HUES48 (cell line): ENCODE results near the gene TEAD4.

Experiments
- H3K27ac ChIP-seq: one replicate; pipeline ENCODE4 v1.7.0; 2013; ENCODE audit warnings: low read depth, low read length, inconsistent platforms
- H3K27me3 ChIP-seq: 2 replicates; pipeline ENCODE4 v1.6.1; 2013; ENCODE audit warnings: mild to moderate bottlenecking, low read length; ENCODE audit not compliant: control insufficient read depth, insufficient read depth
- H3K36me3 ChIP-seq: 2 replicates; pipeline ENCODE4 v1.6.1; 2013; ENCODE audit warnings: low read length; ENCODE audit not compliant: control insufficient read depth, insufficient read depth
- H3K4me1 ChIP-seq: 2 replicates; pipeline ENCODE4 v1.6.1; 2013; ENCODE audit warnings: mild to moderate bottlenecking, low read length; ENCODE audit not compliant: control insufficient read depth, insufficient read depth
- H3K4me3 ChIP-seq: 2 replicates; pipeline ENCODE4 v1.5.1; 2013; ENCODE audit warnings: mild to moderate bottlenecking, low read depth, low read length
- H3K9ac ChIP-seq: 2 replicates; pipeline ENCODE4 v1.6.1; 2013; ENCODE audit warnings: mild to moderate bottlenecking, low read depth, low read length, moderate library complexity
- H3K9me3 ChIP-seq: 2 replicates; pipeline ENCODE4 v1.6.1; 2013; ENCODE audit warnings: low read length; ENCODE audit not compliant: control insufficient read depth, insufficient read depth

Gene TEAD4

GRCh38 chr12:3069714-3070113 is 110.5 kb downstream of the TEAD4 start:
- Histone ChIP-seq H3K27me3 (no peaks in the 10 kb centered on the region), H3K27ac (no peak overlapping the region), H3K9me3 (no peaks in the 10 kb centered on the region), H3K36me3 (no peaks in the 10 kb centered on the region), H3K4me1 (peaks cover 2% of the 10 kb centered on the region; the same call in 1 of the 2 replicates), H3K4me3 (no peak overlapping the region), H3K9ac (no peak overlapping the region)

- no peak overlapping the region for H3K4me3 ChIP-seq
- no peaks in the 10 kb centered on the region for H3K4me1 ChIP-seq
- peaks cover 6% of the 10 kb centered on the region for H3K27me3 ChIP-seq
- H3K27ac ChIP-seq = no peak overlapping the region
- no peaks in the 10 kb centered on the region for H3K36me3 ChIP-seq
- no peak overlapping the region for H3K9ac ChIP-seq
- no peaks in the 10 kb centered on the region for H3K9me3 ChIP-seq
Measured at GRCh38 chr12:3071107-3071506, 111.9 kb downstream of the TEAD4 start.

DNA sequence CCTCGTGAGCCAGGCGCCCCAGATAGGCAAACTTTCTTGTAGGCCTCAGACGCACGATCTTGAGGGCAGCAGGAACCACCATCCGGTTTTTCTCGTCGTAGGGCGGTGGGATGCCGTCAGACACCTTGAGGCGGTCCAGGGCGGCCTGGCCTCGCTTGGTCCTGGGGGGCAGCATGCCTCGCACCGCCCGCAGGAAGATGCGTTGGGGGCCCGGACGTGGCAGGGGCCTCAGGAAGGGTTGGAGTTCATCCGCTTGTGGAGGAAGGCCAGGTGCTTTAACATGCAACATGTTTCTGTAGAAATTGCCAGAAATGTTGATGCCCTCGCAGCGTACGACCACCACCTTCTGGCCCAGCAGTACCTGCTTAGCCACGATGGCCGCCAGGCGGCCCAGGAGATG is 112.5 kb downstream of the TEAD4 start:
- H3K9ac ChIP-seq = no peak overlapping the region
- H3K36me3 ChIP-seq = no peaks in the 10 kb centered on the region
- H3K4me1 ChIP-seq = no peaks in the 10 kb centered on the region

DNA sequence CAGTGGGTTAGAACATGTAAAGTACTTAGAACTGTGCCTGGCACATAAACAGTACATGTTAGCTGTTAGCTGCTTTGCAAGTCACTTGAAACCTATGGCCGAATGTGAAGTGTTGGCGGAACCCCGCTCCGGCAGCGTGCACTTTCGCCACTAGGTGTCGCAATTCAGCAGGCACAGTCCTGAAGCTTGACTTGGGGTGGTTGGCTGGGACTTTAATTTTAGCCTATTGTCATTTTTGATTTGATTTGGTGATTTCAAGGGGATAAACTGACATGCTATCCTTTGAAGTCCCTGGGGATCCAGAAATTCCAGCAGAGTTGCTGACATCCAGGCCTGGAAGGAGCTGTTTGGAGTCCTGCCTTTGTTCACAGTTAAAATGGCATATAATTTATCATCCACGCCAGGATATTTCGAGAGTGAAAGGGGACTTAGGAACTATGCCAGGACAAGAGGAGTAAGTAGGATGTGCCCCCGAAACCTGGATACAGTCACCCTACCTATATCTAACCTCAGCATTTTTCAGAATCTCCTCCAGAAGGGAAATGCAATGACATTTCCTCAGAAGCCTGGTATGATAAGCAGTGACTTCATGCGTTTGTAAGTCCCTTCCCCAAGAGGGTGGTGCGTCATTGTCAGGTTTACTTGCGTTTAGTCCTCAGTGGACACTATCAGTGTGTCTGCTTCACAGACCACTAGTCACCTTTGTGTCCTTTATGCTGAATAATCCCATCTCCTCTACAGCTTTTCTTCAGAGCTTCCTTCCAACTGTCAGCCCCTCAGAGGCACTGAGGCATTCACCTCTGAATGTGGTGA is 114.4 kb downstream of the TEAD4 start:
- H3K9me3 ChIP-seq = no peaks in the 10 kb centered on the region
- no peaks in the 10 kb centered on the region for H3K36me3 ChIP-seq
- H3K27me3 ChIP-seq = peaks cover 20% of the 10 kb centered on the region
- no peak overlapping the region for H3K9ac ChIP-seq
- peaks cover 8% of the 10 kb centered on the region; the same call in 1 of the 2 replicates for H3K4me1 ChIP-seq
- no peak overlapping the region for H3K4me3 ChIP-seq
- H3K27ac ChIP-seq = no peak overlapping the region

More for the DNA sequence above, 112.5 kb downstream of the TEAD4 start:
- Histone ChIP-seq H3K4me3 (no peak overlapping the region), H3K9me3 (no peaks in the 10 kb centered on the region), H3K27ac (no peak overlapping the region), H3K27me3 (peaks cover 10% of the 10 kb centered on the region)

DNA sequence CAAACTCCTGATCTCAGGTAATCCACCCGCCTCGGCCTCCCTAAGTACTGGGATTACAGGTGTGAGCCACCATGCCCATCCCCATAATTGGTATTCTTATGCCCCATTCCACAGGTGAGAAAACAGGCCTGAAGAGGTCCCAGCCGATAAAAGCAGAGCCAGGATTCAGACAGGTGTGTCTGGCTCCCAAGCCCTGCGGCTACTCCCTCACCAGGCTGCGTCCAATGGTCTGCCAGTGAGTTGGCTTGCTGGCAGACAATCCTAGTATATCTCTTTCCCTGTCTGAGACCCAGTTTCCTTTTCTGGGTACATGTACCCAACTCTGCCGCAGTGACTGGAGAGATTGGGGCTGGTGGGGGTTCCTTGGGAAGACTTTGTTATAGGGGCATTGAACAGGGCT is 116.1 kb downstream of the TEAD4 start:
- Histone ChIP-seq H3K36me3 (no peaks in the 10 kb centered on the region), H3K4me3 (no peak overlapping the region), H3K9ac (no peak overlapping the region), H3K27ac (no peak overlapping the region), H3K4me1 (peaks cover 8% of the 10 kb centered on the region; the same call in 1 of the 2 replicates), H3K9me3 (no peaks in the 10 kb centered on the region), H3K27me3 (peaks cover 20% of the 10 kb centered on the region)

DNA sequence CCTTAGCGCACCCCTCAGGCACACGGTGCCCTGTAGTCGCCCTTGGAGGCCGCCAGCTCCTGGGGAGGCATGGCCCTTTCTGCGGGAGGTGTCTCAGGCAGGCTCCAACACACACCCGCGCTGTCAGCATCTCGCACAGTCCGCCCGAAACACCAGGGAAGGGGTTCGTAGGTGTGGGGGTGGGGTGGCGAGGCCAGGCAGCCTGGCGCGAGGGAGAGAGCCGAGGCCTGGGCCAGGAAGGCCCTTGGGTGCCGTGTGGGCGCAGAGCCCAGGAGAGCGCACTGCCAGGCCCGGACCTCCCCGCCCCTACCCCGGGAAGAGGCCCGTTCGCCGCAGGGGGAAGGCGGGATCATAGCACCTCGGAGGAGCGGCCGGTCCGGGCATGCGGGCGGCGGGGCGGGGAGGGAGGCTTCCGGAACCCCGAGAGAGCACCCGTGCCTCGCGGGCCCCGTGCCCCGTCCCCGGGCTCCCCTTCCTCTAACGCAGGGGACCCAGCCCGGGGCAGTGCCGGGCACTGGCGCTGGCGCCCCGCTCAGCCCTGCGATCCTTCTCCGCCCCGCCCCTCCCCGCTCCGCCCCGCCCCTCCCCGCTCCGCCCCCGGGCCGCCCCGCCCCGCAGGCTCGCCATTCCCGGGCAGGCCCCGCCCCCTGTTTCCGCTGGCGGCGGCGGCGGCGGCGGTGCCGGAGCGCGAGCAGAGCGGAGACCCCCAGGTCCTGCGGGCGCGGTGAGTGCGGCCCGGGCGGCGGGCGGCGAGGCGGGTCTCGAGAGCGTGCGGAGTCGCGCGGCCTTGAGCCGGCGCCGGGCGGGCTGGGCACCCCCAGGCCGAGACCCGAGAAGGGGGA is 117.8 kb downstream of the TEAD4 start, which contains the start of gene TSPAN9:
TSPAN9 (plus strand) TSS at position 650 of the 842 bp plus-strand sequence. CDS start 123,815 bp downstream, outside the sequence.
- peaks cover 20% of the 10 kb centered on the region for H3K27me3 ChIP-seq
- no peak within 1 kb of the TSS for H3K9ac ChIP-seq
- peak within 1 kb of the TSS; percentile 31 for H3K27ac ChIP-seq
- no peaks in the 10 kb centered on the region for H3K9me3 ChIP-seq
- peak within 1 kb of the TSS; percentile 73 for H3K4me3 ChIP-seq
- H3K4me1 ChIP-seq = peaks cover 8% of the 10 kb centered on the region; the same call in 1 of the 2 replicates
- H3K36me3 ChIP-seq = no peaks in the 10 kb centered on the region

DNA sequence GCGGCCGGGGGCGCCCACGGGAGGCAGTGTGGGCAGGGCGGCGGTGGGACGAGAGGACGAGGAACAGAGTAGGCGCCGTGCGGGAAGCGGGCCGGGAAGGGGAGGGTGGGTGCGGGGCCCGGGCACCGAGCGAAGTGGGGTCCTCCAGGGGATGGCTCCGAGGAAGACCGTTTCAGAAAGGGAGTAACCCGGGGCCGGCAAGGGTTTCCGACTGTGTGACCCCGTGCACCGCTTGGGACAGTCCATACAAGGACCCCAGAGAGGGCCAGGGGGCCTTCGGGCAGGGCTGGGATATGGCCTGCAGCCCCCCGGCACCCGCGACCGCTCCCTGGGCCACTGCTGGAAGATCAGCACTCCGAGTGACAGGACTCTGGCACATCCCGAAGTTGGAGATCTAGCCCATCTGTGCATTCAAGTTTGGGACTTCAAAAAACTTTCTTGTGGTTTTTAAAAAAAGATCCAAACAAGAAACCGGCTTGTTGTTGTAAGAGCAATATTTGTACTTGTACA is 118.4 kb downstream of the TEAD4 start:
- Histone ChIP-seq H3K36me3 (no peaks in the 10 kb centered on the region), H3K4me1 (peaks cover 8% of the 10 kb centered on the region; the same call in 1 of the 2 replicates), H3K9me3 (no peaks in the 10 kb centered on the region), H3K4me3 (peak overlapping the region; percentile 64), H3K27me3 (peaks cover 20% of the 10 kb centered on the region), H3K9ac (no peak overlapping the region), H3K27ac (no peak overlapping the region)

GRCh38 chr12:3078086-3078820 is 119.1 kb downstream of the TEAD4 start:
- Histone ChIP-seq H3K9me3 (no peaks in the 10 kb centered on the region), H3K36me3 (no peaks in the 10 kb centered on the region), H3K27me3 (peaks cover 20% of the 10 kb centered on the region), H3K4me3 (peak overlapping the region; percentile 64), H3K4me1 (peaks cover 12% of the 10 kb centered on the region), H3K9ac (no peak overlapping the region), H3K27ac (peak overlapping the region; percentile 31)

DNA sequence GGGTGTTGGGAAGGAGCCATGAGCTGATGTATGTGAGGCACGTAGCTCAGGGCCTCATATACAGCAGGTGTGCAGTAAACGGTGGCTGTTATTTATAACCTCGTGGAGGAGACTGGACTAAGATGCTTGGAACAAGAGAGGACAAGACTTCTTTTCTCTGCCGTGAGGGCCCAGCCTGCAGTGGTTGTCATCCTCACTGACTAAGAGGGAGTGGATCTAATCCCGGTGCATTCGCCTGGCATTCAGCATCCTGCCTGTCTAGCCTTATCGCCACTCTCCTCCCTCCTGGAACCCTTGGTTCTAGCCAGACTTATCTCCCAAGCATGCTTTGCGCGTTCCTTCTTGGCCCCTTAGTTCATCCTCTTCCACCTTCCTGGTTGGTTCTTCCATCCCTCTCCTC is 121.9 kb downstream of the TEAD4 start:
- H3K27ac ChIP-seq = no peak overlapping the region
- no peaks in the 10 kb centered on the region for H3K9me3 ChIP-seq
- H3K4me3 ChIP-seq = no peak overlapping the region
- peaks cover 14% of the 10 kb centered on the region for H3K27me3 ChIP-seq
- no peak overlapping the region for H3K9ac ChIP-seq
- no peaks in the 10 kb centered on the region for H3K36me3 ChIP-seq
- H3K4me1 ChIP-seq = peaks cover 39% of the 10 kb centered on the region

- Histone ChIP-seq H3K4me1 (peaks cover 39% of the 10 kb centered on the region), H3K27me3 (peaks cover 9% of the 10 kb centered on the region; the same call in 1 of the 2 replicates), H3K4me3 (no peak overlapping the region), H3K36me3 (no peaks in the 10 kb centered on the region), H3K9me3 (no peaks in the 10 kb centered on the region), H3K27ac (no peak overlapping the region), H3K9ac (no peak overlapping the region)
Measured at GRCh38 chr12:3081886-3082285, 122.7 kb downstream of the TEAD4 start.
